B cell (primary cell): ENCODE data around the gene TRPC1. TPM values are rescaled to one million over a fixed set of nuclear protein-coding genes. Genes with fewer than 3 reads are reported as not detected.

Experiments
- ATAC-seq: fragments of 200-7000 bp; cut with Tn5 transposase; one replicate; pipeline ENCODE4 v1.10.0; 2021; ENCODE audit warnings: low read depth, mild to moderate bottlenecking, moderate number of reproducible peaks, moderate library complexity
- CTCF ChIA-PET: fragments of 350-600 bp; sonication (Branson Sonifier 250); formaldehyde crosslinking; loops from one replicate; lab custom pipeline; 2021; ENCODE audit warnings: antibody characterized with exemption, inconsistent platforms; lab: Charles Lee
- POLR2A ChIA-PET: fragments of 350-600 bp; sonication (Branson Sonifier 250); formaldehyde crosslinking; loops from one replicate; lab custom pipeline; 2021; ENCODE audit warnings: antibody characterized with exemption; lab: Charles Lee
- DNase-seq: peaks from one replicate; pipeline ENCODE4 v3.0.0; 2013
- H2AFZ ChIP-seq: 2 replicates; pipeline ENCODE4 v1.6.1; 2012; ENCODE audit warnings: mild to moderate bottlenecking, low read depth, low read length; ENCODE audit not compliant: insufficient read depth, poor library complexity, severe bottlenecking
- H3K27ac ChIP-seq, 2 donors: 1 replicate in 1 of 2; 2 replicates in 1 of 2; pipeline ENCODE4 v1.5.1; 2012 to 2013; ENCODE audit warnings: low read length in 2 of 2, mild to moderate bottlenecking in 2 of 2, moderate library complexity in 1 of 2
- H3K27me3 ChIP-seq, 4 experiments: fragments of 200-600 bp in 1 of 4; sonication (generic) in 1 of 4; replicated peaks in 1 of 4; 1 replicate in 2 of 4; 2 replicates in 2 of 4; pipeline versions ENCODE4 v1.6.1 to v1.7.0; 2013 to 2016; ENCODE audit warnings: low read length in 3 of 4, mild to moderate bottlenecking in 2 of 4, mixed read lengths in 1 of 4, moderate library complexity in 1 of 4; ENCODE audit not compliant: insufficient read depth in 4 of 4, control insufficient read depth in 3 of 4; ENCODE audit errors: control extremely low read depth in 1 of 4
- H3K36me3 ChIP-seq, 2 experiments: replicated peaks in 1 of 2; 1 replicate in 1 of 2; 2 replicates in 1 of 2; pipeline versions ENCODE4 v1.6.1 to v1.7.1; 2013; ENCODE audit warnings: low read length in 1 of 2; ENCODE audit not compliant: insufficient read depth in 2 of 2, control insufficient read depth in 1 of 2; ENCODE audit errors: control extremely low read depth in 1 of 2, extremely low read depth in 1 of 2
- H3K4me1 ChIP-seq, 2 donors: fragments of 200-600 bp in 1 of 2; sonication (generic) in 1 of 2; 1 replicate in 1 of 2; 2 replicates in 1 of 2; pipeline versions ENCODE4 v1.5.1 to v1.6.1; 2013 to 2017; ENCODE audit warnings: low read length in 2 of 2; ENCODE audit not compliant: control insufficient read depth in 2 of 2, insufficient read depth in 2 of 2
- H3K4me2 ChIP-seq: replicated peaks from 2 replicates; pipeline ENCODE3; 2012; ENCODE audit warnings: mild to moderate bottlenecking, low read depth, low read length; ENCODE audit not compliant: poor library complexity, severe bottlenecking
- H3K4me3 ChIP-seq, 5 experiments: fragments of 200-600 bp in 1 of 5; sonication (generic) in 1 of 5; 1 replicate in 3 of 5; 2 replicates in 2 of 5; pipeline versions ENCODE4 v1.5.1 to v1.7.0; 2011 to 2016; ENCODE audit warnings: low read length in 4 of 5, mild to moderate bottlenecking in 4 of 5, low read depth in 2 of 5, control low read depth in 1 of 5, moderate library complexity in 1 of 5; ENCODE audit not compliant: insufficient read depth in 1 of 5; ENCODE audit errors: control extremely low read depth in 1 of 5, extremely low read depth in 1 of 5
- H3K79me2 ChIP-seq: fragments of 200-600 bp; sonication (generic); one replicate; pipeline ENCODE4 v1.6.0; 2016; ENCODE audit warnings: low read length; ENCODE audit not compliant: control insufficient read depth, insufficient read depth
- H3K9ac ChIP-seq: fragments of 200-600 bp; sonication (generic); 2 replicates; pipeline ENCODE4 v1.6.1; 2017; ENCODE audit warnings: mild to moderate bottlenecking, low read length, moderate library complexity
- H3K9me3 ChIP-seq, 3 donors: one replicate each; pipeline versions ENCODE4 v1.6.1 to v1.7.1; 2013; ENCODE audit warnings: low read length in 2 of 3; ENCODE audit not compliant: control insufficient read depth in 2 of 3, insufficient read depth in 1 of 3; ENCODE audit errors: control extremely low read depth in 1 of 3
- H4K20me1 ChIP-seq: 2 replicates; pipeline ENCODE4 v1.6.0; 2012; ENCODE audit warnings: mild to moderate bottlenecking, low read length; ENCODE audit not compliant: insufficient read depth, control insufficient read depth, poor library complexity, severe bottlenecking
- H3K27ac Mint-ChIP-seq: one replicate; pipeline ENCODE4 v1.8.0; 2021; ENCODE audit warnings: mixed read lengths
- H3K27me3 Mint-ChIP-seq: one replicate; pipeline ENCODE4 v1.8.0; 2021; ENCODE audit warnings: mixed read lengths
- H3K4me1 Mint-ChIP-seq: one replicate; pipeline ENCODE4 v1.8.0; 2021; ENCODE audit warnings: mixed read lengths
- H3K4me3 Mint-ChIP-seq: one replicate; pipeline ENCODE4 v1.8.0; 2021; ENCODE audit warnings: mixed read lengths
- H3K9me3 Mint-ChIP-seq: one replicate; pipeline ENCODE4 v1.8.0; 2022; ENCODE audit warnings: mixed read lengths; ENCODE audit not compliant: insufficient read depth
- CTCF ChIP-seq: fragments of 200-600 bp; IDR thresholded peaks from one replicate; pipeline ENCODE4 v1.8.0; 2022; ENCODE audit warnings: antibody characterized with exemption, mild to moderate bottlenecking
- EZH2 ChIP-seq: IDR thresholded peaks from 2 replicates; pipeline ENCODE4 v1.6.1; 2012; ENCODE audit warnings: borderline replicate concordance, low read depth, mild to moderate bottlenecking, moderate library complexity, low read length; ENCODE audit not compliant: insufficient read depth, poor library complexity, severe bottlenecking
- WGBS: methylation state at CpG from one replicate; pipeline ENCODE4 v1.1.5; 2013; ENCODE audit warnings: missing lambda C conversion rate; ENCODE audit not compliant: insufficient coverage; 5-methylcytosine and 5-hydroxymethylcytosine counted together
- intact Hi-C: fragments of 100-400 bp; cut with micrococcal nuclease; formaldehyde crosslinking; loops from one replicate; pipeline ENCODE4 v1.10.0; 2022
- polyA plus RNA-seq: library from polyadenylated mRNA; depleted of rRNA; stranded (reverse); fragments of >200 nt; gene quantifications from 2 replicates; pipeline ENCODE4 v1.2.3, GENCODE V29; 2012
- total RNA-seq, 2 donors: library from RNA; stranded (reverse); fragments of 120-200 nt in 1 of 2; gene quantifications; 1 replicate in 1 of 2; 2 replicates in 1 of 2; pipeline versions ENCODE4 v1.2.3 to v1.2.4, GENCODE V29; 2013 to 2022

The TRPC1 gene
- total and polyA plus RNA-seq, 2 donors (not counting 1 experiment from before 2014, with no cell fraction given): 2.0 to 3.8 TPM

GRCh38 chr3:142802891-142803290 lies 79.1 kb downstream of the TRPC1 start:
- H3K27ac ChIP-seq: no peak overlapping the region
- no peak overlapping the region for H2AFZ ChIP-seq
- Mint-ChIP-seq H3K9me3 (no peaks in the 10 kb centered on the region), H3K27ac (no peak overlapping the region), H3K4me1 (no peaks in the 10 kb centered on the region), H3K27me3 (no peaks in the 10 kb centered on the region), H3K4me3 (no peak overlapping the region)
- intact Hi-C loops: no loop called here
- H3K79me2 ChIP-seq: no peaks in the 10 kb centered on the region
- H3K4me2 ChIP-seq: no peak overlapping the region
- no peaks in the 10 kb centered on the region for H3K9me3 ChIP-seq
- ATAC-seq: no peak
- POLR2A ChIA-PET: no interaction called here
- H3K4me3 ChIP-seq: no peak overlapping the region
- no peaks in the 10 kb centered on the region for H4K20me1 ChIP-seq
- WGBS: 86% methylated on average over 1 of the region's 1 CpG
- H3K4me1 ChIP-seq: no peaks in the 10 kb centered on the region
- no peaks in the 10 kb centered on the region for H3K36me3 ChIP-seq
- no peak overlapping the region for H3K9ac ChIP-seq
- TF ChIP-seq EZH2: no peak
- TF ChIP-seq CTCF: no peak
- CTCF ChIA-PET: no interaction called here
- DNase-seq: no peak
- H3K27me3 ChIP-seq: no peaks in the 10 kb centered on the region

GRCh38 chr3:142808103-142808917 lies 84.5 kb downstream of the TRPC1 start:
- H2AFZ ChIP-seq: no peak overlapping the region
- DNase-seq: no peak
- TF ChIP-seq EZH2 (no peak), CTCF (no peak)
- H3K4me1 ChIP-seq: no peaks in the 10 kb centered on the region
- H3K9me3 ChIP-seq: no peaks in the 10 kb centered on the region
- H3K9me3 Mint-ChIP-seq: no peaks in the 10 kb centered on the region
- no peaks in the 10 kb centered on the region for H3K36me3 ChIP-seq
- H3K4me1 Mint-ChIP-seq: no peaks in the 10 kb centered on the region
- H3K79me2 ChIP-seq: no peaks in the 10 kb centered on the region
- no peak overlapping the region for H3K4me3 ChIP-seq
- ATAC-seq: no peak
- peaks cover 11% of the 10 kb centered on the region for H3K27me3 Mint-ChIP-seq
- no peaks in the 10 kb centered on the region for H4K20me1 ChIP-seq
- no peak overlapping the region for H3K27ac Mint-ChIP-seq
- POLR2A ChIA-PET: no interaction called here
- H3K4me2 ChIP-seq: no peak overlapping the region
- 88% methylated on average over 9 of the region's 9 CpGs for WGBS
- CTCF ChIA-PET: no interaction called here
- H3K27me3 ChIP-seq: no peaks in the 10 kb centered on the region
- no peak overlapping the region for H3K9ac ChIP-seq
- intact Hi-C loops: no loop called here
- H3K27ac ChIP-seq: no peak overlapping the region
- H3K4me3 Mint-ChIP-seq: no peak overlapping the region
